Nucleus accumbens (tissue), 56 donors: ENCODE measurements around the gene B3GNT3.

Experiments used
- DNase-seq, 56 donors: peaks; one replicate each; lab custom pipeline; 2025; lab: John Stamatoyannopoulos, UW

Gene B3GNT3

DNA sequence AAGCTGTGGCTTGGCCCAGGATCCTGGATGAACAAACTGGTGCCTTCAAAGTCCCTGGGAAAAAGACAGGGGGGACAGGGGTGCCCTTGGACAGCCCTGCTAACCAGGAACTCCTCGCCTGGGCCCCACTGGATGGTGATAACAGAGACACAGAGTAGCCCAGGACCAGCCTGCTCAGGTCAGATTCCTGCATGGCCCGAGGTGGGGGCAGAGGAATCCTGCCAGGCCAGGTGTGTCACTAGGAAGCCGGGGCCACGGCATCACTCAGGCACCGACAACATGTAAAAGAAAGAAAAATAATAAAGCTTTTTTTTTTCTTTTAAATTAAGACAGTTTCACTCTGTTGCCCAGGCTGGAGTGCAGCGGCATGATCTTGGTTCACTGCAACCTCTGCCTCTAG is 59.1 kb downstream of the B3GNT3 start:
- no peak for DNase-seq

DNA sequence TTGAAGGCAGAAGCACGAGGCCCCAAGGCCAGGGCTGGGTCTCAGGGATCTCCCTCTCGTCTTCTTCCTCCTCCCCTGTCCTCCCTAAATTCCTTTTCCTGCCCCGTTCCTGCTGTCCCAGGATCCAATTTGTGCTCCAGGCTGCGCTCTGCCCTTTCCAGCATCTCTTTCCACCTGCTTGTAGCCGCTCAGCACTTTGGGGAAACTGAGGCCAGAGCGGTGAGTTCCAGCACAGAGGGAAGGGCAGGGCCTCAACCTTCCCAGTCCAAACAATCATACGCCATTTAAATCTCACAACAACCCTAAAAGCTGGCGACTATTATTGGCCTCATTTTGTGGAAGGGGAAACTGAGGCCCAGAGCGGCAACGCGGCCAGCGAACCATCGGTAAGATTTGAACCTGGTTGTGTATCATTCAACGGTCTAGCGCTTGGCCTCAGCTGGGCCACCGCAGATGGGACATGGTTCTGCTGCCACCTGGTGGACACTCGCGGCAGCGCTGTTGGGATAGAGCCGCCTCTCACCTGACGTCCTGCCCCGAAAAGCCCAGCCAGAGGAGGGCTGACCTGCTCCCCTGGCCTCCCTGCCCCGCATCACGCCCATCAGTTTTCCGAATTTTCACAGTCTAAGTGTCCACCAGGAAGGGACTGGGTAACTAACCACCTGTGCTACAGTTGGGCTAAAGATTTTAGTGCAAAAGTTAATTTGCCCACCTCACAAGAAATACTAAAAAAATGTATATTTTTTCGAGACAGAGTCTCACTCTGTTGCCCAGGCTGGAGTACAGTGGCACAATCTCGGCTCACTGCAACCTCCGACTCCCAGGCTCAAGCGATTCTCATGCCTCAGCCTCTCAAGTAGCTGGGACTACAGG is 60.6 kb downstream of the B3GNT3 start:
- peak in 51 of 56 donors; percentile 9 to 88 (median 59) for DNase-seq

DNA sequence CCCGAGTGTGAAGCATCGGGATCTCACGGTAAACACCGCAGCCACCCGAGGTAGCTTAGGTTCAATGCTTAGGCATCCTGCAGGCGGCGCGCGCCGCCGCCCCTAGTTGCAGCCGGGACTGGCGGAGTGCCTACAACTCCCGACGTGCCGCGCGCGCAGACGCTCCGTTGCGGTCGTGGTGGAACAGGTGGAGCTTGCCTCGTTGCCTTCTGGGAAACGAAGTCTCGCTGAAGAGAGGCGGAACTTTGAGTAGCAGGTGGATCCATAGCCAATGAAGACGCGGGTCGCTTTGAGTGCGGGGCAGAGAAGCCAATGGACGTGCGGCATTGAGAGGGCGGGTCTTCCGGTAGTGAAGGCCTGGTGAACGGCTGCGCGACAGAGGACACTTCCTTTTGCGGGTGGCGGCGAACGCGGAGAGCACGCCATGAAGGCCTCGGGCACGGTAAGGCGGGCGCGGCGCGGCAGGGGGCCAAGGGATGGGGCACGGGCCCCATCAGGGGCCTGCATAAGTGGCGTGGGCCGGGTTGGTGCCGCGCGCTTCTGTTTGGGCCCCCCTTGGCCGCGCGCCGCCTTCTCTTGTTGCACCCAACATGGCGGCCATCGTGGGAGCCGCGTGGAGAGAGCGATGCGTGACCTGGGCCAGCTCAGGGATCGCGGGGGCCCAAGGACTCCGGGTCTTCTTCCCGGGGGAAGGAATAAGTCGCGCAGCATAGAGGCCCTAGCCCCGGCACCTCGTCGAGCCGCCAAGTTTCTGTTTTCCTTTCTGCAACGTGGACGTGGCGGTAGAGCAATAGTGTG is 64.8 kb downstream of the B3GNT3 start, which contains the start of gene RPL18A:
RPL18A (plus strand) TSS at position 378 of the 798 bp plus-strand sequence; CDS start at position 425, 47 bp downstream.
- peak; percentile 88 to 100 (median 99) for DNase-seq

DNA sequence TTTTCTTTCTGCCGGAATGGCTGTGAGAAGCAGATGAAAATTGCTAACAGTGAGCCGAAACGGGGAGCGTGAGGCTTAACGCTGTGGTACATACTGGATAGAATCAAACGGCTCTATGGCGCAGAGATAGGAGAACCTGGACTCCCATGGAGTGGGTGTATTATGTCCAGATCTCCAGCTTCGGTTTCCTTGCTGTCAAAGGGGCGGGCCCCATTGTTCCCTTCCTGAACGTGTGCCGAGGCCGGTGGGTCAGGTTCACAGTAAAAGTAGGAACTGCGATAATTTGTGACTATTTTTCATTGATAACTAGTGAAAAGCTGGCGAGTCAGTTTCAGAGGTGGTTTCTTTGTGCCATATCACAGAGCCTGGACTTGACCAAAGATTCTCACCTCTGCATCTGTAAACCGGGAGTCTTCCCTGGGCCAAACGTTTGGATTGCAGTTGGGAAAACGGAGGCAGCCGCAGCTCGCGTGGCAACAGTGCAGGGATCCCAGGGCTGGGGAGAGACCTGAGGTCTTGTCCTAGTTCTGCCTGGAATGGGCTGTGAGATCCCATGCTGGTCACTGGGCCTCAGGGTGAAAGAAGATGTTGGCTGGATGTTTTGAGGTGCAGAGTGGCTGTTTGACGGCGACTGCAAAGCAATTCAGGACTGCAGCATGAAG is 65.5 kb downstream of the B3GNT3 start:
- no peak for DNase-seq

DNA sequence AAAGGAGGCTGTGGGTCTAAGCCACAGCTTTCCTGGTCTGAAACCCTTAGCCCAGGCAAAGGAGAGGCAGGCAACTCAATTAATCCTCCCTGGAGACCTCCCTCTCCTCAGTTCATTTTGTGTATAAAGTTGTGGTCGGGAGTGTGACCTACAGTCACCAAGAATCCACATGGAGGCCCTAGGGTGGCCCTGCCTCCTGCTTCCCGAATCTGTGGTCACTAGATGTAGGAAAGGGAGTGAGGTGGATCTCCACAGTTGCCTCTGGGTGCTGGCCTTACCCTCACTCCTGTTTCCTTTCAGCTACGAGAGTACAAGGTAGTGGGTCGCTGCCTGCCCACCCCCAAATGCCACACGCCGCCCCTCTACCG is 66.0 kb downstream of the B3GNT3 start:
- no peak for DNase-seq

DNA sequence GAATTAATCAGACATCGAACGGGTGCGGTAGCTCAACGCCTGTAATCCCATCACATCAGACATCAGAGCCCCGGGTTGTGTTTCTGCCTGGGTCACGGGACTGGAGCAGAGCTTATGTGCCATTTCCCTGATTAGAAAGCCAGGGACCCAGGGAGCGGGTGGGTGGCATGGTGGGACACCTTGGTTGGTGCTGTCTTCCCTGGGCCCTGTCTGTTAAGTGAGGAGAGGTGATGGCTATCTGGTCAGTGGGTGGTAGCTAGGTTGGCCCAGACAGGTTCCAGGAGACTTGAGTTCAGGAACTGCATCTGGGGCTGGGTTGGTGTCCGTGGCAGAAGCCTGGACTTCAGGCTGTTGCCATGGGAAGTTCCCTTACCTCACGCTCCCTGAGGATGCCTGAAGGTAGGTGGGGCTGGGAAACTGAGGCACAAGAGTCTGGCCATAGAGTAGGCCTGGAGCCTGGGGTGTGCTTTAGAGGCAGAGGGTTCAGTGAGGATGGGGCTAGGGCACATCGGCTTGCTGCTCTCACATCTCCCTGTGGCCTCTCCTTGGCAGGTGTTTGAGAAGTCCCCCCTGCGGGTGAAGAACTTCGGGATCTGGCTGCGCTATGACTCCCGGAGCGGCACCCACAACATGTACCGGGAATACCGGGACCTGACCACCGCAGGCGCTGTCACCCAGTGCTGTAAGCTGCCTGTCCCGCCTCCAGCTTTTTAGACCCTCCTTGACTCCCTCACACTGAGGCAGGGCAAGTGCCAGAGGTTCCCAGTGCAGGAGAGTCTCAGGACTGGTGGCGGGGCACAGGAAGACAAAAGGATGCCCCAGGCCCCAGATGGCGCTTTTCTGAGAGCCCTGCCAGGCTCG is 66.8 kb downstream of the B3GNT3 start:
- DNase-seq, result no peak

DNA sequence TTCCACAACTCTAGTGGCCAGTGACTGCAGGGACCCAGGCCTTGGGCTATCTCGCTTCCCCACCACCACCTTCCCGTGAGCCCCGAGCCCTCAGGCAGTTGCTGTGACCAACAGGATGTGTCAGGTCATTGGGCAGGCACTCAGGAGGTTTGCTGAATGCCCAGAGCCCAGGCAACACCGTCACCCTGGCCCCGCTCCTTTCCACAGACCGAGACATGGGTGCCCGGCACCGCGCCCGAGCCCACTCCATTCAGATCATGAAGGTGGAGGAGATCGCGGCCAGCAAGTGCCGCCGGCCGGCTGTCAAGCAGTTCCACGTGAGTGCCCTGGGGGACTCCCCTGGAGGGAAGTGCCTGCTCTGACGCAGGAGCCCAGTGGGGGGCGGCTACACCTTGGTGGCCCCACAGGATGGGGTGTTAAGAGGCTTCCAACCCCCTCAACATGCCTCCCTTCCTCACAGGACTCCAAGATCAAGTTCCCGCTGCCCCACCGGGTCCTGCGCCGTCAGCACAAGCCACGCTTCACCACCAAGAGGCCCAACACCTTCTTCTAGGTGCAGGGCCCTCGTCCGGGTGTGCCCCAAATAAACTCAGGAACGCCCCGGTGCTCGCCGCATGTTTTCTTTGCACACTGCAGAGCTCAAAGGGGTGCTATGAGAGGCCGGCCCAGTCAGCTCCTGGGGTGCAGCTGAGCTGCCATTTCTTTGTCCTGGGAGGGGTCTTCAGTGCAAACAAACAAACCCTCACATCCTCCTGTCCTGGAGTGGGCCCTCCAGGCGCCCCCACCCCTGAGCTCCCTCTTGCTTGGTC is 68.0 kb downstream of the B3GNT3 start:
- DNase-seq, result no peak
